GM12872 (cell line): ENCODE data around the gene MIER2.

Experiments used
- TF ChIP-seq, protein P1 (sequence below): IDR thresholded peaks from 3 replicates; pipeline ENCODE4 v1.5.1; 2011; ENCODE audit warnings: low read depth, mild to moderate bottlenecking, low read length, moderate library complexity; ENCODE audit not compliant: insufficient read depth

MIER2 gene

DNA sequence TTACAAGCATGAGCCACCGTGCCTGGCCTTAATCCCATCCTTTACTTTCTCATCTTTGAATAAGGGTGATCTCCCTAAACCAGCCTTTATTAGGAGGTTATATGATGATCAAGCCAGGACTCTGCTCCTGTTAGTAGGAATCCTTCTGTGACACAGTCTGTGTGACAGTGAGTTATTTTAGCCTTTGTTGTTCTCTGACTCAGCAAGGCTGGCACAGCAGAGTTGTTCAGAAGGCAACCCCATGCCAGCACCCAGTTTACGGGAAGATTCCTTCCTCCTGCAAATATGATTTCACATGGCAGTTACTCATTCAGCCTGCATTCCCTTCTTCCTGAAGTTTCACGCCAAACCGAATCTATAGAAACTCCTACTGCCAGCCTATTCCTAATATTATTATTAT lies 10.5 kb upstream of the MIER2 start:
- TF ChIP-seq, protein P1, sequence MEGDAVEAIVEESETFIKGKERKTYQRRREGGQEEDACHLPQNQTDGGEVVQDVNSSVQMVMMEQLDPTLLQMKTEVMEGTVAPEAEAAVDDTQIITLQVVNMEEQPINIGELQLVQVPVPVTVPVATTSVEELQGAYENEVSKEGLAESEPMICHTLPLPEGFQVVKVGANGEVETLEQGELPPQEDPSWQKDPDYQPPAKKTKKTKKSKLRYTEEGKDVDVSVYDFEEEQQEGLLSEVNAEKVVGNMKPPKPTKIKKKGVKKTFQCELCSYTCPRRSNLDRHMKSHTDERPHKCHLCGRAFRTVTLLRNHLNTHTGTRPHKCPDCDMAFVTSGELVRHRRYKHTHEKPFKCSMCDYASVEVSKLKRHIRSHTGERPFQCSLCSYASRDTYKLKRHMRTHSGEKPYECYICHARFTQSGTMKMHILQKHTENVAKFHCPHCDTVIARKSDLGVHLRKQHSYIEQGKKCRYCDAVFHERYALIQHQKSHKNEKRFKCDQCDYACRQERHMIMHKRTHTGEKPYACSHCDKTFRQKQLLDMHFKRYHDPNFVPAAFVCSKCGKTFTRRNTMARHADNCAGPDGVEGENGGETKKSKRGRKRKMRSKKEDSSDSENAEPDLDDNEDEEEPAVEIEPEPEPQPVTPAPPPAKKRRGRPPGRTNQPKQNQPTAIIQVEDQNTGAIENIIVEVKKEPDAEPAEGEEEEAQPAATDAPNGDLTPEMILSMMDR, result no peak

DNA sequence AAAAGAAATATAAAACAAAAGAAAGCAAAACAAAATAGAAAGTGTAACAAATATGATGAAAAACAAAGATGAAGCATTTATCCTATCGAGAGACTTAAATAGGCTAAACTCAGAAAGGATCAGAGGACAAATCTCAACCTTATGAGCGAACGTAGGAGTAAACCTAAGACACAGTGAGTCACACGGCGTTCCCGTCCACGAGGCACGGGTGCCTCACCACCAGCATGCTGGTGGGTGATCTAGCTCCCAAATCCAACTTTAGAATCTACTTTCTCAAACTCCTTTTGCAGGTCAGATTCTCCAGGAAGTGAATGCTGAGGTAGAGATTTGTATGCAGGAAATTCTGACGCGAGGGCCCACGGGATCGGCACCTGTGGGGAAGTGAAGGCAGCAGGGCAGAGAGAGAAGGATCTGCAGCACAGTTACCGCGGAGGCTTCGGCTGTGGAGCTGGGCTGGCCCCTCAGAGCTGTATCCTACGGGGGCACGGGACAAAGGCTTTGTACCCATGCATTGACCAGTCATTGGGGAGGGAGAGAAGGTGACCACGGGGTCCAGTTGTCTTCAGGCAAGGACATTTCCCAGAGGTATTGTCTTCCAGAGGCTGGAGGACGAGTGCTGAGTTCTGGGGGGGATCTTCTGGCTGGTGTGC lies 7.5 kb upstream of the MIER2 start:
- TF ChIP-seq, protein P1, result no peak

DNA sequence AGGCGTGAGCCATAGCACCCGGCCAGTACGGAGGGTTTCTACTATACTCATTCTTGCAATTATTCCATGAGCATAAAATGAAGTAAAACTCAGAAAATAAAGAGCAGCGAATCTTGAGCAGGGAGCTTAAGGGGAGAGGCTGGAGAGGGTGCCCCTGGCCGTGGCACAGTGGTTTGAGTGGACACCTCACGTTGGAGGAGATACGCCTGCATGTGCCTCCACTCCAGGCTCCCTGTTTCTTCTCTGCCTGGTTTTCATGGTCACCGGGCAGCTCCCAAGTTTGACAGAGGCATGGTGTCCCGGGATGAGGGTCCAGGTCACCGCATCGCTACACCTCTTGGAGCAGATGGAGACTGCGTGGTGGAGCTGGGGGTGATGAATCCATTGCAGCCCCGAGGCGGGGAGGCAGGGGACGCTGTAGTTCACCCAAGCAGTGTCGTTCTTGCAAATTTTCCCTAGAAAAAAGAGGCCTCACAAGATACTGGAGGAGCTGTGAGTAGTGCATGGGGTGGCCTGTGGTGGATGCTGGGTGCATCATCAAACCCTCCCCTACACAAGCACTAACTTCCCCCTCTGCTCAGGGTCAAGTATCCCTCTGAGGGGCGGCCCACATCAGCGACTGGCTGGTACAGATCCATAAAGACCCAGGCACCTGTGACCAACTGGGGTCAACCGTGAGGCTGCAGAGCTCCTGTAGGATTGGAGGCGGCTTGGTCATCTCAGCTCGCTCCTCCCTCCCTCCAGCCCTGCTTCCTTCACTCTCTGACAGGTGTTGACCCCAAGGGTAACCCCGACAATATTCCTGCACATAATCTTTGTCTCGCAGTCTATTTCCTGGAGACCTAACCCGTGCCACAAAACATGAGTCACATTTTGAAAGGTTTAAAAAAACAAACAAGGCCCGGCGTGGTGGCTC lies 3.6 kb upstream of the MIER2 start:
- TF ChIP-seq, protein P1, result no peak

DNA sequence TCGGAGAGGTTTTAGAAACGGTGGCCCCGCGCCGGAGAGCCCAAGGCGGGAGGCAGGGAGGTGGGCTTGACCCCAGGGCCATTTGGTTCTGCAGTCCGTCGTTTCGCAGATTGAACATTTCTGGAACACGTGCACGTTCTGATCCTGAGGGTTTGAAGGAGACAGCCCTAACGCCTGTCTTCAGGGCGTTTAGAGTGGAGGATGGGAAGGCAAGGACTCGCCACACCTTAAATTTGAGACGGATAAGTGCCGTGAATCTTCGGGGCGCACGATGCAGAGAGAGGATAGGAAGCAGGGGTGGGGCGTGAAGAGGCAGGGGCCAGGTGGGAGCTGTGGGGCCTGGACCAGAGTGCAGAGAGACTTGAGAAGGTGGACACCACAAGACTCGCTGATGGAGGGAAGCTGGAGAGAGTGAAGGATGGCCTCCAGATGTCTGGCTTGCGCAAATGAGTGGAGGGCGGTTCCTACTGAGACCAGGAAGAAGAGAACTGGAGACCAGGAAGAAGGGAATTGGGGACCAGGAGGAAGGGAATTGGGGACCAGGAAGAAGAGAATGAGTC lies 804 bp upstream of the MIER2 start:
- TF ChIP-seq, protein P1, result no peak

DNA sequence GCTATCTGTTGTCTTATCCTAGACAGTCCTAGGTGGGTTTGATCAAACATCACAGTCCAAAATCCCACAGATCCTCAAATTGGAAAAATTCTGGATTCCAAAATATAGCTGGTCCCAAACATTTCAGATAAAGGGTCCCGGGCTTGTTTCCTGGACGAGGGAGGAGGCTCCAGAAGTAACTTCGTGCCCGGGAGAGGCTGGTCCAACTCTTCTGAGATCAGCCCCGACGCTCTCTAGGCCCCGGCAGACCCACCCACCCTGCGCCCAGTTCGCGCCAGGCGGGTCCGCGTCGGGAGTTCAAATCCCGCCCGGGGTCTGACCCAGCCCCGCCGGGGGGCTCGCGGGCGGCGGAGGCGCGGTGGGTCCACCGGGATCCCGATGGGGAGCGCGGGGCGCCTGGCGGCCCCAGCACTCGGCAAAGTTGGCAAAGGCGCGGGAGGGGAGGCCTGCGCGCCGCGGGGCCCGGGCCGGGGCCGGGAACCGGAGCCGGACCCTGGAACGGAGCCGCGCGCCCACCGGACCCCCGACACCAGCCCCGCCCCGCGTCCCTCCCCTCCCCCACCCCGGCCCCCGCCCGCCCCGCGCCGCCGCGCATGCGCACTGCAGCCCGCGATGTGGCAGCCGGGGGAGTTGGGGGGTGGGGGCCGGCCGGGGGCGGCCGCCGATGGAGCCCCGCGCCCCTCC lies 513 bp downstream of the MIER2 start:
- TF ChIP-seq, protein P1, result no peak

DNA sequence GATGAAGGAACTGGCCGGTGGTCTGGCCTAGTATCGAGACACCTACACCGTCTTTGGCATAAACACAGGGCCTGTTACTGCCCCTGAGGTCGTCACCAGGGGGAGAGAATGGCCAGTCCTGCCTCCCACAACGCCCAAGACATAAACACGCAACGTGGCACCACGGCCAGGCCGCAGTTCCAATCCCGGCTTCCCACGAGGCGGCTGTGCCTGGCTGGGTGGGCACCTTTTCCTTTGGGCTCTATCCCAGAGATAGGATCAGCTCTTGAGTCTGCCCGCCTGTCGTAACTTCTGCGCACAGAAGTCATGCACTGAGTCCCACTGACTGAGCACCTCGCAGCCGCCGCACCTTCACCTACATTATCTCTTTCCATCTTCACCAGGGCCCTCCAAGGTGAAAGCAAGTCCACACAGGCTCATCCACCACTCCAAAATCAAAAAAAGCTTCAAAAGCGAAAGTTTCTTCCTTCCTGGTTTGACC lies 1.1 kb downstream of the MIER2 start:
- TF ChIP-seq, protein P1, result no peak
